DND-41 (cell line): ENCODE measurements around the gene EMC8.

Experiments used
- CTCF ChIP-seq: IDR thresholded peaks from 2 replicates; pipeline ENCODE4 v1.5.1; 2012; ENCODE audit warnings: borderline replicate concordance, low read length, moderate library complexity, mild to moderate bottlenecking; ENCODE audit not compliant: poor library complexity, severe bottlenecking; ENCODE audit errors: extremely low read depth
- EZH2 ChIP-seq: IDR thresholded peaks from 3 replicates; pipeline ENCODE4 v1.6.1; 2012; ENCODE audit warnings: borderline replicate concordance, low read depth, mild to moderate bottlenecking, moderate library complexity, low read length, inconsistent platforms; ENCODE audit not compliant: severe bottlenecking

GRCh38 chr16:85839681-85840240, 40.4 kb upstream of the EMC8 start:
- TF ChIP-seq CTCF (no peak), EZH2 (no peak)
